NCI-H1694 (cell line): ENCODE data around the gene MSH5.

Source experiments
- DNase-seq: peaks from one replicate; lab custom pipeline; 2025; lab: John Stamatoyannopoulos, UW

Gene MSH5

DNA sequence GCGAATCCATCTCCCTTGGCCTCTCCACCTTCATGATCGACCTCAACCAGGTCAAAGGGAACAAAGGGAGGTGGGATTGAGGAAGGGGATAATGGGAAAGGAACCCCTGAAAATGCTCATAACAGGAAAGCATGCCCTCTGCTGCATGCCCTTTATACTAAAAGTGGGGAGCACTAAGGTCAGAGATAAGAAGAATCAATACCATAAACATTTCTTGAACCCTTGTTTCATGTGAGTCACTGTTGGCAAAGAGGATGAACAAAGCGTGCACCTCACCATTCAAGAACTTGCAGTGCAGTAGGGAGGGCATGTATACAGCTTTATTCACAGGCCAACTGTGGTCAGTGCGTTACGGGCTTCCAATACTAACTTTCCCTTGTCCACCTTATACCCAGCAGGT, 21.0 kb downstream of the MSH5 start:
- DNase-seq = no peak

DNA sequence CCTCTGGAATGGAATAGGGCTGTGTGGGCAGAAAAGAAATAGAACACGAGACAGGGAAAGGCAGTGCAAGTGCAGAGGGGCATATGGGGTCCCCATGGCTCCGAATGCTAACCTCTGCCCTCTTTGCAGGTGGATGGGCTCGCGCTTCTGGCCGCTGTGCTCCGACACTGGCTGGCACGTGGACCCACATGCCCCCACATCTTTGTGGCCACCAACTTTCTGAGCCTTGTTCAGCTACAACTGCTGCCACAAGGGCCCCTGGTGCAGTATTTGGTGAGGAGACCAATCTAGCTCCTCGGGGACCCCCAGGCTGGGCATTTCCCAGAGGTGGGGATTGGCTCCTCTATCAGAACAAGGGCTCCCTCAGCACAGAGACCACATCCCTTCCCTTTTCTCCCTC, 21.5 kb downstream of the MSH5 start:
- DNase-seq = no peak

DNA sequence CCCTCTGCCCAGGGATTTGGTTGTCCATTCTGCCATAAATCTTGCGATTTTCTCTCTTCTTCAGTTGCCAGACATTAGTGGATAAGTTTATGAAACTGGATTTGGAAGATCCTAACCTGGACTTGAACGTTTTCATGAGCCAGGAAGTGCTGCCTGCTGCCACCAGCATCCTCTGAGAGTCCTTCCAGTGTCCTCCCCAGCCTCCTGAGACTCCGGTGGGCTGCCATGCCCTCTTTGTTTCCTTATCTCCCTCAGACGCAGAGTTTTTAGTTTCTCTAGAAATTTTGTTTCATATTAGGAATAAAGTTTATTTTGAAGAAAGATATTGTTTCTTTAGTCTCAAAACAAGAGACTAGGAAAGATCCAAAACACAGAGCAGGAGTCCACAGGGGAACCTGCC, 22.6 kb downstream of the MSH5 start, which contains the start of gene SAPCD1:
TSS of gene SAPCD1 (plus strand) at position 301 of the 400 bp plus-strand sequence. CDS start 399 bp downstream, outside the sequence.
- DNase-seq = no peak

DNA sequence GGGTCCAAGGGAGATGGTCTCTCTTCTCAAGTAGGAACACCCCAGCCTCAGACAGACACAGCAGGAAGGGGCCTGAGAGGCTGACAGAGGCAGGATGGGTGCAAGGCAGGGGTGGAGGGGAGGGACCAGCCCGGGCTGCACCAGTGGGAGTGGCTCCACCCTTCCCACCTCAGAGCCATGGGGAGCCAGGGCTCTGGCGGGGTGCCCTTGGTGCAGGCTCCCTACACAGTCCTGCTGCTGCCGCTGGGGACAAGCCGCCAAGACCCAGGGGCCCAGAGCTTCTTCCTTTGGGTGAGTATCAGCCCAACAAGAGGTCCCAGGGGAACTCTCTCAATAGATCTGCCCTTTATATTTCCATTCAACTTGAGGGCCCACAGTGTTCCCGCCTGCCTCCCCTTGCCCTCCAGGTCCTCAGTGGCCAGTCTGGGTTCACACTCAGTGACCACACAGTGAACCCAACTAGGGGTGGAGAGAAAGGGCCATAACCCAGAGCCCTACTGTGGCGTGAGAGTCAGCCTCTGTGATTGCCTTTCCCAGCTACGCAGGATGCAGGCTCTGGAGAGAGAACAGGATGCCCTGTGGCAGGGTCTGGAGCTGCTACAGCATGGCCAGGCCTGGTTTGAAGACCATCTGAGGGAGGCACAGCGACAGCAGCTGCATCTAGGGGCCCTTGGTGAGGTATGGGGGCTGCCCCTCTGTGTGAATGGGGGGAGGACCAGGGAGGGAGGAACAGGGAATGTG, 23.2 kb downstream of the MSH5 start:
- no peak for DNase-seq

DNA sequence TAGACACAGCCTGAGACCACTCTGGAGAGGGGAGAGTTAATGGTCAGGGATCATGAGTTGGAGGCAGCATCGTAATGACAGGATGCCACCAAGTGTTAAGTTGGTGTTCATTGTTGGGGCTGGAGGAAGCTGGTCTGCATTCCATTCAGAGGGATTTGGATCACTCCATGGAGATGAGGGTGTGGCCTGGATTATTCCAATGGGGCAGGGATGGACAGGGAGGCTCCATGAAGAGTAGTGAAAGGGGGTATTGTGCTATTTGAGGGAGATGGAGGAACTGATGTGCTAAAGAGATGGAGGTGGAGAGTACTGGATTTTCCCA, 23.8 kb downstream of the MSH5 start:
- DNase-seq = no peak

GRCh38 chr6:31764198-31764597, 24.4 kb downstream of the MSH5 start:
- DNase-seq = no peak

DNA sequence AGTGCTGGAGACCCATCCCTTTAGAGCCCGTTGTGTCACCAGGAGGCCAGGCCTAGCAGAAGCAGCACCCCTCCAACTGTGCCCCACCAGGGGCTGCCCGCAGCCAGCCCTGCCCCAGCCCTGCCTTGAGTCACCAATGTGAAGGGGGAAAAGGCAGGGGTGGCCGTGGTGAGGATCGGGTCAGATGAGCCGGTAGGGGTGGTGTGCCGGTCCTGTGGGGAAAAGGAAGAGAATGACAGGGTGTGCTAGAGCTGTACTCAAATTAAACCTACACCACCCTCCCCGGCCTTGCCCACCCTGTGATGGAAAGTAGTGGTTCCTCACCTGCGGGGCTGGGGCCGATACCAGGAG, 25.7 kb downstream of the MSH5 start:
- no peak for DNase-seq

GRCh38 chr6:31765910-31766794, 26.3 kb downstream of the MSH5 start:
- no peak for DNase-seq

- no peak for DNase-seq
These were observed 27.4 kb downstream of the MSH5 start for GRCh38 chr6:31767096-31767645.

- no peak for DNase-seq
These were observed 28.8 kb downstream of the MSH5 start for GRCh38 chr6:31768363-31769257.

DNA sequence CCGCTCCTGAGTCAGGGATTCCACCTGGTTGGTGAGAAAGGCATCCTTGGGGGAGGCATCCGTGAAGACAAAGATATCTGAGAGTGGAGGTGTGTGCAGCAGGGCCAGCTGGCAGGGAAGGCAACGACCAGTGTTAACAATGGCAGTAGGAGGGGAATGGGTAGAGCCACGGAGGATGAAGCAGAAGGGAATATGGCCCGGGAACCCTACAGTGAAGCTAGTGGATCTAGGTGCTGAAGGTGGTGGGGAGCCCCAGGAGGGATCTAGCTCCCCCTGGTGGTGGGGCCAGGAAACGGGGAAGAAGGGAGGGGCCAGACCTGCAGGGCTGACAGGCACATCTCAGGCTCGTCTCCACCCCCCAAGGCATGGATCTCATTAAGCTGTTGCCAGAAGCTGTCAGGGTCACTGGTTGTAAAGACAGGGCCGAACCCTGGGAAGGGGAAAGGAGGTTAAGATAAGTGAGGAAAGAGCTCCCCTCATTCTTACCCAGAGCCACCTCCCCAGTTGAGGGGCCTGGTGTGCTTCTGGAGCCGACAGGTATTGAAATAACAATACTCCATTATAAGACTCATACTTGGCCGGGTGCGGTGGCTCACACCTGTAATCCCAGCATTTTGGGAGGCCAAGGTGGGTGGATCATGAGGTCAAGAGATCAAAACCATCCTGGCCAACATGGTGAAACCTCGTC, 30.0 kb downstream of the MSH5 start:
- no peak for DNase-seq

DNA sequence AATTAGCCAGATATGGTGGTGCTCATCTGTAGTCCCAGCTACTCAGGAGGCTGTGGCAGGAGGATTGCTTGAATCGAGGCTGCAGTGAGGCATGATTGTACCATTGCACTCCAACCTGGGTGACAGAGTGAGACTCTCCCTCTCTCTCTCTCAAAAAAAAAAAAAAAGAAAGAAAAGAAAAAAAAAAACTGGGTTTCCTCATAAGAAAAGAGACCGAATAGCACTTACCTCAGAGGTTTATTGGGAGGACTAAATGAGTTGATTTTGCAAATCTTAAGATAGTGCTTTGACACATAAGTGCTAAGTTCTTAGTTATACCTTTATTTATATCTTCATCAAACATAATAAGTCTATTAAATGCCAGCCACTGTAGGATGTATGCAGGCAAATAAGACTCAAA, 31.1 kb downstream of the MSH5 start:
- no peak for DNase-seq

- no peak for DNase-seq
These were observed 32.2 kb downstream of the MSH5 start for GRCh38 chr6:31771992-31772358.

DNA sequence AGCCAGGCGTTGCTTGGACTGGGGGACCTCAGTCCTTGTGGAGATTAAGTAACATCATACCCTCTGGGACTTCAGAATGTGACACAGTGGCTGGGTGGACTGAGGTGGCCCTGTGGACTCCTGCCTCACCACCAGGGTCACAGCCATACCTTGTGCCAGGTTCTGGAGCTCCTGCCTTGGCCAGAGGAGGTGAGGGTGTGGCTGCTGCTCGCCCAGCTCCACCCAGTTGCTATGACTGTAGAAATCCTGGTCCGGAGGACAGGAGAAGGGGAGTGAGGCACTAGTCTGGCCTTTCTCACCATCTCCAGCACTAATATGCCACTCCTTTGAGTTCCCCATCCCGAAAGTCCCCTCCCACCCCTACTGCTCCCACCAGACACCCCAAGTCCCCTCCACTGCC, 35.4 kb downstream of the MSH5 start:
- no peak for DNase-seq

DNA sequence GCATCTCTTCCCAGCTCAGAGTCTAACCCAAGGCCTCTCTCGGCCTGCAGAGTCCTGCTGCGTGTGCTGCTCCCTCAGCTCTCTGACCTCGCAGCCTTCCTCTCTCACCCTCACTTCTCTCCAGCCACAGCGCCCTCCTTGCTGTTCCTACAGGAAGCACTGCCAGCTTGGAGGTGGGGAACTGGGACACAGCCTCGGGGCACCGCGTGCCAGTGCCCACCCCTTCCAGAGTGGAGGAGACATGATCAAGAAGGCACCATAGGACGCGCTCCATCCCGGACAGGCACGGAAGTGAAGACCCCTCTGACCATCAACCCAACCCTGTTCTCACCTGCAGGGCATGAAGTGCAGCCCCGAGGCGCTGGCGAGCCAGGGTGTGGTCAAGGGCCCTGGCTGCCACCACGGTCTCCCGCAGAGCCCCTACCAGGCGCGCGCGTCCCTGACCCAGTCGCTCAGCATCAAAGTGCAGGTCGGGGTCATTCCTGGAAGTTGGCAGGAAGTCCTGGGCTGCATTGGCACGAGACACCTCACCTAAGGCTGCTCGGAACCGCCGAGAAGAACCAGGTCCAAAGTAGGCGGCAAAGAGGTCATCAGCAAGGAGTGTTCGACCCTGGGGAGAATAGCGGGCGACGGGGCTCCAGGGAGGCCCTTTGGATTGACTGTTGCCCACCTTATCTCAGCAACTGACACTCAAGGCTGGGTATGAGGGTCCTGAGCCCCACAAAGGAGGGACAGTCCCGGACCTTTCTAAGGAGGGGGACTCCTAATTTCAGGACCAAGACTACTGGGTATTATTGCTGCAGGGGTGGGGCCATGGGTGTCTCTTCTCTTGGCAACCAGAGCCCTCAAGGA, 36.1 kb downstream of the MSH5 start:
- DNase-seq = no peak

GRCh38 chr6:31776485-31776988, 36.7 kb downstream of the MSH5 start:
- no peak for DNase-seq

- no peak for DNase-seq
These were observed 37.3 kb downstream of the MSH5 start, which contains the start of gene VWA7 for GRCh38 chr6:31776989-31777666. Gene VWA7 (minus strand): TSS chr6:31777328. CDS start chr6:31776779, 549 bp downstream.

GRCh38 chr6:31777667-31778050, 37.9 kb downstream of the MSH5 start:
- DNase-seq = no peak

DNA sequence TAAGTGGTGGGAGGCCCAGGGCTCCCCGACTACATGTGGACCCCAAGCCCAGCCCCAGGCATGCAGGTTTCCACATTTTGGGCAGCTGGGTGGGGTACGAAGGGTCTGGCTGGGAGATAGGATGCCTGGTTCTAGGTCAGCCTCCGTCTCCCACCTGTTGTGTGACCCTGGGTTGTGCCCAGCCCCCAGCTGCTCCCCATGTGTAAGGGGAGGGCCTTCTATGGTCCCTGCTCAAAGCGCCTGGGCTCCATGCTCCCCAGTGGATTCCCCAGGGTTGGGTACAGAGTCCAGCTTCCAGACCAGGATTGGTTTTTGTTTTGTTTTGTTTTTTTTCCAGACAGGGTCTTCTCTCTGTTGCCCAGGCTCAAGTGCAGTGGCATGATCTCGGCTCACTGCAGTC, 38.4 kb downstream of the MSH5 start:
- no peak for DNase-seq
